Amniotic stem cell (primary cell): Measurements from ENCODE around the gene MOG.

Source experiments
- DNase-seq: peaks from one replicate; lab custom pipeline; 2025; lab: John Stamatoyannopoulos, UW

Gene MOG

DNA sequence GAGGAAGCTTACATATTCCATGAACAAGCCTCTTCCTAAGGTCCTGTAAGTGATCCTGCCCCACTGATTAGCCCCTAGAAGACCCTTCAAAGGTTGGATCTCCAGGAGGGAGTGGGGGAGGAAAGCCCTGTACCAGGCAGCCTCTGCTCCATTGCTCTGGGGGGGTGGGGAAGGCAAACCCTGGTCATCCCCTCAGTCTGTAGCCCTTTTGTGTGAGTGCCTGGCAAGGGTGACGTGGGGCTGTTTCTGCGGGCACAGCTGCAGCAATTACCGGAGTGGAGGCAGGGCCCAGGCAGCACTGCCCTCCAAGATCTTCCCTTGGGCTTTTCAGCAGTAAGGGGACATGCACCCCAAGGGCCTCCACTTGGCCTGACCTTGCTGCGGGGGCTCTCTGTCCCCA lies at the start of gene MOG:
Gene MOG, plus strand, starts transcription at position 295 of the 400 bp plus-strand sequence. CDS start 118 bp downstream, outside the sequence.
- DNase-seq, result no peak

DNA sequence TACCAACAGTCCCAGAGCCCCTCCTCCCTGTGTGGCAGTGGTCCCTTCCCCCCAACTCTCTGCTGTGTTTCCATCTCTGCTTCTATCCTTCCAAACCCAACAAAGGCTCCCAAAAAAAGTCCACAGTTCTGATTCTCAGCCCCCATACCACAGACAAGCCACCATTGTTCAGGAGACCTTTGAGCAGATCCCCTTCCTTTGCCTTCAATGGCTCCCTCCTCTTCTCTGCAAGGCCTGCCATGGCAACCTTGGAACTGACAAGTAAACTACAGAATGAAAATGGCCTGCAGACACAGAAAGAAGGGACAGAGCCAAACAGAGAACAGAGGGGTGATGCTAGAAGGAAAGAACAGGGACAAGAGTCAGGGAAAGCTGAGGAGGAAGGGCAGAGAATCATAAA lies 48.8 kb upstream of the MOG start:
- no peak for DNase-seq

DNA sequence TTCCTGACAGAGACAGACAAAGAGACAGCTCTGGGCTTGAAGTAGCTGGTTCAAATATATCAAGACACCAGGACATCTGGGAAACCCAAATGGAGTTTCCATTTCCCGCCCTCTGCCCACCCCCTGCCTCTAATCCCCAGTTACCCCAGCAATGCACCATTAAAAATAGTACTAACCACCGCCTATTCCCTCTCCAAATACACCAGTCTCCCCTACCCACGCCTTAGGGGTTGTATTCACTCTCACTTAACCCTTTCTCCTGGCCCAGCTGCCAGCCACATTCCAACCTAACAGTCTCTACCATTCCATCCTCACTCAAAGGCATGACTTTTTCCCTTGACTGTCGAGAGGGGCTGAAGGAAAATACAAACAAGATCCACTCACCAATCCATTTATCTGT lies 46.4 kb upstream of the MOG start:
- no peak for DNase-seq

DNA sequence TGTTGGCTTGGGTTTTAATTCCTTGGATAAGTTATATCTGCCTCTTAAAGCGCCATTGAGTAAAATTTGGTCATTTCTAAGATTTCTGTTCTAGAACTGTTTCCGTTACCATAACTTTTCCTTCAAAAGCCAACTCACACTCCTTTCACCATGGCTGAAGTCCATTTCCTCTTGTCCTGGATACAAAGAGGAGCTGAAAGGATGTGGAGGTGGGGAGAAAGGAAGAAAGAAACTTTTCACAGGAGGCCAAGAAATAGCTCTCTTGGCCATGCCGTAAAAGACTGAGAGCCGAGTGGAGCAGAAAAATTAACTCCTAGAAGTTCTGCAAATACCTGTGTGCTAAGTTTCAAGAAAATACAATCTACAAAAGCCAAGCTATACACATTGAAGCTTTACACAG lies 45.5 kb upstream of the MOG start:
- no peak for DNase-seq

DNA sequence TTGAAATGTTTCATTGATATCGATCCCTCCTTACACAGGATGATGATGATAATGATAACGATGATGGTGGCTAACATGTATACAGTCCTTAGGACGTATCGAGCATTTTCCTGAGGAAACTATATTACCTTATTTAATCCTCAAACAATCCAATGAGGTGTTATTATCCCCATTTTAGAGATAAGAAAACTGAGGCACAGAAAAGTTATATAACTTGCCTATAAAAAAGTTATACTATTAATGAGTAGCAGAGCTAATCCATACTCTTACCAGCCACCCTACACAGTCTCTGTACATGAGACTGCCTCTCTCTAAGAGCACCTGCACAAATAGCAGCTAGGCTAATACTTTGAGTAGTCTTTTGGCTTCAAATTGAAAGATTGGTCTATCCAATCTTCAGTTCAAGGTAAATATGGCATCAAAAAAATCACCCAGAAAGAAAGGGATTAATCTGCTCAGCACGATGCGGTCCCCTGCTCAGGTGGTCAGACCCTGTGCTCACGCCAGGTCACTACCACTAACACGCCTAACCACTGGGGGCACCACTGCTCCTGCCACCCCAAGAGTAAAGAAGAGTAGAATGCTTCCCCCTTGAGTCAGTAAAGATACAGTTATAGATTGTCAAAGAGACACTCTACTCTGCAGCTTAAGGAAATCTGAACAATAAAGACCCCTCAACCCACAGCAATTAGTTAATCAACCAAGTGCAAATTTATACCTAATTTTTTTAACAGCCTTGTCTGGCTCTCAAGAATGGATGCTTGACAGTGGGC lies 38.9 kb upstream of the MOG start:
- no peak for DNase-seq

DNA sequence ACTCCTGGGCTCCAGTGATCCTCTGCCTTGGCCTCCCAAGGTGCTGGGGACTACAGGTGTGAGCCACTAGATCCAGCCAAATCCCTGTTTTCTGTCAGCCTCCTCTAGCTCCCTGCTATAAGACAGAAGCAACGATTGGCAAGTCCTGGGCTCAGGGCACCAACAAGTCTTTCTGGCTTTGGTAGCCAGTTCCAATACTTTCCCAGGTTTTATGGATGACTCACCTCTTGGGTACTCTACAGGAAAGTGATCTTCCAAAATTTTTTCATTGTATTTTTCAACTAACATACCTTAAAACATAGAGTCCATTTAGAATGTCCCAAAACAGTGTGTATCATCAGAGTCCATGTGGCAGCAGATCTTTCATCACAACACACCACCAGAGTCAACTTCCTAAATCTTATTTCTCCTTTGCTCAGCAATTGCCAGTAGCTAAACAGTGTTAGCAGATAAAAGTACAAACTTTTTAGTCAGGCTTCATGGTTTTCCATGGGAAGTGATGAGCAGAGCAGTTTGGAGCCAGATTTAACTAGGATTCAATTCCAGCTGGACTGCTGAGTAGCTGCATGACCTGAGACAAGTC lies 37.2 kb upstream of the MOG start:
- DNase-seq, result no peak

DNA sequence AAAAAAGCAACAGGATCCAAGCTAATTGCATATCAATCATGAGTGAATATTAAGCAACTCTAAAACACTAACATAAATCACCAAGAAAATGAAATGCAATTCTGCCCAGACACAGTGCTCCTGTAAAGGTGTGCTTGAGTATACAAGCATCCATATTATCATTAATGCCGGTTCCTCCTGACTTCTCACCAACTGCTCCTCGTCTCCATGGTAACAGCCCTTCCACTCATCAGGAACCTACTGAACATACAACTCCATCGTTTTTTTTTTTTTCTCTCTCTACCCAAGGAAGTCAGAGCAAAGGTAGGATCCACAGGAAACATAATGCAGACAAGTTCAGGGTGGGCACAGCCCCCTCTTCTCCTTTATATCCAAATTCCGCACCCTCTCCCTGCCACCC lies 36.3 kb upstream of the MOG start:
- no peak for DNase-seq

DNA sequence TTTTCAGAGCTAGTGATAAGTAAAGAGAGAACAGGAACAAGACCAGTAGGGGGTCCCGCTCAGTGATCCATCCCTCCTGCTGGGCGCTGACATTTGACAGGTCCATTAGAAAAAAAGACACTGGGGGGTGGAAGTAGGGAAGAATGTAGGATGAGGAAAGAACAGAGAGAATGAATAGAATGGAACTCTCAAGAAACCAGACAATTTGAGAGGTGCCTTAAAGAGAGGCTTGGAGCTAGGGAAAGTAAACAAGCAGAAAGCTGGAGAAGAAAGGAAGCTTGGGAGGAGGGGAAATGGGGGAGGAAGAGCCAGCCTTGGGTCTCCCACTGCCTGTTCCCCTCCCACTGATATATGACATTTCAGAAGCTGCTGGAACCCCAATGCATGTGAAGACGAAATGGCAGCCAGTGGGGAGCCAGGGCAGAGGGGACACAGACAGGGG lies 32.4 kb upstream of the MOG start:
- no peak for DNase-seq

DNA sequence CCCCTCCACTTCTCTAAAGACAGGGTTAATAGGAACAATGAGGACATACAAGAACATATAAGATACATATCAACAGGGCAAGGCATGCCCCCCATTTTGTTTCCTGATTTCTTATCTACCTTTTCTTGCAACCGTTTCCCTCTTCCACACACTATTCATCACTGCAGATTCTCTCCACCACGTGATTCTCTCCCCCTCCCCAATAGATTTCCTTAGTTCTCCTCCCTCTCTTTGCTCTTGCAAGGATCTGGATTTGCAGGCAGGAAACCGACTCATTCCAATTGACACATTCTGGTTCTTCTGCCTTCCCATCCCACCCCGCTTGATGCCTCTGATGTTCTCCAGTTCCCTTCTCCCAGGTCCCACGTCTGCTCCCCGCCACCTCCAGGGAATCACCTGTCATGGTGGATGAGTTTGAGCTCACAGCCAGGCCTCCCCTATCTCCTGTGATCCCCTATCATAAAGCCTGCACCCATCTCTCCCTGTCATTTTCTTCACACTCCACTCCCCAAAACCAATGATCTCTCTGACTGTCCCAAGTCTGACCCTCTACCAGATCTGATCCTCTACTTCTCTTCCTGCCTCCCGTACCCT lies 31.5 kb upstream of the MOG start:
- no peak for DNase-seq

DNA sequence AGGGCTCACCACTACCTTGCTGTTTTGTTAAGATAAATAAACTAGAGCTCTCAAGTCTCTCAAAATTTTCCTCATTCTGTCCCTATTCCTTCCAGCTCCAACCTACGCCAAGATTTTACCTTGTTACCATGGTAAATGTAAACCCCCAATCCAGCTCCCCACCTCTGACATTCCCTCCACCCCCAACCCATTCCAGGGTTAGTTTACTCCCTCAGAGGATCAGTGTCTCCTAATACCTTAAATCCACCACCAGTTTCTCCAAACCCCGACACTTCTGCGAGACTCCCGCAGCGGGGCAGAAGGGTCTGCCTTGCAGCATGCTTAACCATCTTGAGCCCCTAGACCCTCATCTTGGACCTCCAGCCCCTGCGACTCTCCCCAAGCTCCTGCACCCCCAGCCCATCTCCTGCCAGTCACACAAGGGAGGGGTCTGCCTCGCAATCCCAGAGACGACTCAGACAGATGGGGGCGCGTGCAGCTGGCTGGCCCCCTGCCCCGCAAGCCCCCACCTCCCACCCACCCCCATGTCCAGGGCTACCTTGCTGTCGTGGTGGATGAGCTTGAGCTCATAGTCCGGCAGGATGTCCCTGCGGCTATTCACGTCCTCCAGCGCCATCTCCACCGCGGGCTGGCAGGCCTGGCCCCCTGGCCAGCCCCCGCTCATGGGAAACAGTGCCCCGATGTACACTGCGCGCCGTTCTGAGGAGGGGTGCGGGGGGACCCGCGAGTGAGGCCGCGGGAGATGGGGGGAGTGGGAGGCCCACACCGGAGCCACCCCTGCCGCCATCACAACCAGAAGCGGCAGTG lies 29.7 kb upstream of the MOG start:
- DNase-seq, result no peak

DNA sequence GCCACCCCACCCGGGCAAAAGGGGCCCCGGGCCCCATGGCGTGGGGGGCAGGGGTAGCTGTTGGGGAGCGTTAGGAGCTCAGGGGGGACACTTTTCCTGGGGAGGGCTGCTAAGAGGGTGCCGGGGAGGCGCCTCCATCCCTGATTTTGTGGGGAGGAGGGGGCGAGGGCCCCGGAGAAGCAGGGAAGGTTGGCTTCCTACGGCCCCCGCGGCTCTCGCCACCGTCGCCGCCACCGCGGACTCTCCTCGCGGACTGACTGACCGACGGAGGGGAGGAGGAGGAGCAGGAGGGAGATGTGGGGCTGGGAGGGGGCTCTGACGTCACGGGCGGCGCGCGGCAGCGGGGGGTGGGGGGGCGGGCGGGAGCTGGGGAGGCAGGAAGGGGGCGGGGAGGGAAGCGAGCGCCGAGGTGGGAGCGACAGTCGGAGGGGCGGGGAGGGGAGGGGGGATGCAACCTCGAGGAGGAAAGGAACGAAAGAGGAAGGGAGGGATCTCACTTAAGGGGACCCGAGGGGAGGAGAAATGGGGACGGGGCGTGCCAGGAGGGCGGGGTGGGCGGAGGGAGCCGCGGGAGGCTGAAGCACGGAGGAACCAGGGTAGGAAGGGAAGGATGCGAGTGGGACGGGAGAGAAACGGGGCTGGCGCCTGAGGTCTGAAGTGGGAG lies 29.0 kb upstream of the MOG start:
- peak; percentile 57 for DNase-seq

DNA sequence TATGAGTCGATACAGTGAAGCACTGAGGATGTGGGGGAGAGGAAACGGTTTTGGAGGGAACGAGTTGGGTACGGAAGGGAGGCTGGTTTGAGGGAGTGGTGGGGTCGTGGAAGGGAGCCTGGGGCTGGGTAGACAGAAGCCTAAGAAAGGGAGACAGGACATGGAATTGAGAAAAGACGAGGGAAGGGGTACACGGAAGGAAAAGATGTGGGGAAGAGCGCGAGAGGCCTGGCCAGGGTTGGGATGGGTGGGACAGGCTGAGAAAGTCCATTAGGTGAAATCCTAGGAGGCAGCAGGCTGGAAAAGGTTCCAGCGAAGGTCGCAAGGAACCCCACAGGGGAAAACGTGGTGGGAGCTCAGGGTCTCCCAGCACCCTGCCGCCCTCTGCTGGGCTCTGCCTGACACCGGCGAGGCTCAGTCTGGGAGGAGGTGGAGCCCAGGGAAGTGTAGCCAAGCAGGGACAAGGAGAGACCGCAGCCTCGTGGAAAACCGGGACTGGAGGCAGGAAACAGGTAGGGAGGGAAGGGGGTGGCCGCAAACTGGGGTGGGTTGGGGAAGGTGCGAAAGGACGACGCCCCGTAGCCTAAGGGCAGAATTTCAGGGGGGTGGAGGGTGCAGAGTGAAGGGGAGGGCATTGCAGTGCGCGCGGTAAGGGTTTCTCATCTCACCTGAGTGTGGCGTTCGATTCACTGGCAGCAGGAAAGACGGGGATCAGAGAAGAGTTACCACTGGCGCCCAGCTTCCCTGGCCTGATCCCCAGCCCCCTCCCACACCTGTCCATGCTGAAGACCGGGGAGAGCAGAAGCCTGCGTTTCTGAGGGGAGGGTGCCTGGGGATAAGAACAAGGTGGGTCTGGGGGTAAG lies 28.2 kb upstream of the MOG start:
- peak; percentile 50 for DNase-seq

DNA sequence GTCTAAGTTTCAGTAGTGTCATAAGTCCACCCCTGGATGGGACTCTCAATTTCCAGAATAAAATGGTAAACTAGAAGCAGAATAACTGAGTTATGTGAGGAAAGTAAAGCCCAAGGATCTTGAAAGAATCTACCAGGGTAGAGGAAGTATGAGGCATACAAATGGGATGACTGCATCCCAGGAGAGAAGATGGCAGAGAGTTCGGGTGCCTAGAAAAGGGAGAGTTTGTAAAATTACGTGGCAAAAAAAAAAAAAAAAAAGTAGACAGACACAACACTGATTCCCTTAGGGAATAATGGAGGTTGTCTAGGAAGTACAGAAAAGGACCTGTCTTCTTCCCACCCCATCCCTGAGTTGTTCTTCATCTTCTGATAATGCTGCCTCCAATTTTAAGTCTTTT lies 27.3 kb upstream of the MOG start:
- no peak for DNase-seq

DNA sequence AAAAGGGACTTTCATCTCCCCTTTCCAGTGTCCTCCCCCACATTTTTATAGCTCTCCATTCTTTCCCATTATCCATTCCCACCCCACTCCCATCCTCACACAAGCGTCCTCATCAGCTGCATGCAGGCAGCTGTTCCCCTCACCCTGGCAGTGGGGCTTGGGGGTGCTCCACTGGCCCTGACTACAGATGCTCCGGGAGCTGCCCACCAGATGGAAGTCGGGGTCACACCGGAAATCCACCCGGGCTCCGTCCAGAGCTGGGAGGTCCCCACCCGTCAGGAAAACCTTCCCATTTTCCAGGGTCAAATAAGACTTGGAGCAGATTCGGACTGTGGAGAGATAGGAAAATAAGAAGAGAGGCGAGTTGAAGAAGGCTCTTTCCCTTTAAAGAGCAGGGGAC lies 26.6 kb upstream of the MOG start:
- DNase-seq, result no peak

DNA sequence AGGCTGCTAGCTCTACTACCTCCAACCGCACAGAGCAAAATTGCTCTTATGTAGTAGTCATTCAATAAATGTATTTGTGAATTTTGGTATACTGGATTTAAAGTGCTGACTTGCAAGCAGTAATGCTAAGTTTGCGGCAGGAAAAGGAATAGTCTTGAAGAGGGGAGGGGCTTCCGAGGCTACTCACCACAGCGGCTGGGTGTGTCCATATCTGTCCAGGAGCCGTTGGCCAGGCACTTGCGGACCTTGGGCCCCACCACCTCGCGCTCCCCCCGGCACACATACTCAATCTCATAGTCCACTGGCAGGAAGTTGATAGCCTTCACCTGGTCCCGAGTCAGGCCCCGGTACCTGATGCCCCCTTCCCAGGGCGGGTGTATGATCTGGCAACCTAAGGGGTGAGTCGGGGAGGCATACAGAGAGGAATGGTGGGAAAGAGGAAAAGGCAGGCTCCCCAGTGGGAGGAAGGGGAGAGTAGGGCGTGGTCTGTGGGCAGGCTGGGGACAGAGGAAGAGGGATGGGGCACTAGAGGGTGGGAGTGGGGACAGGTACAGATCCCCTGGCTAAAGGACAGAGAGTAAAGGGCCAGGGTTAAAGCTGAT lies 25.6 kb upstream of the MOG start:
- no peak for DNase-seq

DNA sequence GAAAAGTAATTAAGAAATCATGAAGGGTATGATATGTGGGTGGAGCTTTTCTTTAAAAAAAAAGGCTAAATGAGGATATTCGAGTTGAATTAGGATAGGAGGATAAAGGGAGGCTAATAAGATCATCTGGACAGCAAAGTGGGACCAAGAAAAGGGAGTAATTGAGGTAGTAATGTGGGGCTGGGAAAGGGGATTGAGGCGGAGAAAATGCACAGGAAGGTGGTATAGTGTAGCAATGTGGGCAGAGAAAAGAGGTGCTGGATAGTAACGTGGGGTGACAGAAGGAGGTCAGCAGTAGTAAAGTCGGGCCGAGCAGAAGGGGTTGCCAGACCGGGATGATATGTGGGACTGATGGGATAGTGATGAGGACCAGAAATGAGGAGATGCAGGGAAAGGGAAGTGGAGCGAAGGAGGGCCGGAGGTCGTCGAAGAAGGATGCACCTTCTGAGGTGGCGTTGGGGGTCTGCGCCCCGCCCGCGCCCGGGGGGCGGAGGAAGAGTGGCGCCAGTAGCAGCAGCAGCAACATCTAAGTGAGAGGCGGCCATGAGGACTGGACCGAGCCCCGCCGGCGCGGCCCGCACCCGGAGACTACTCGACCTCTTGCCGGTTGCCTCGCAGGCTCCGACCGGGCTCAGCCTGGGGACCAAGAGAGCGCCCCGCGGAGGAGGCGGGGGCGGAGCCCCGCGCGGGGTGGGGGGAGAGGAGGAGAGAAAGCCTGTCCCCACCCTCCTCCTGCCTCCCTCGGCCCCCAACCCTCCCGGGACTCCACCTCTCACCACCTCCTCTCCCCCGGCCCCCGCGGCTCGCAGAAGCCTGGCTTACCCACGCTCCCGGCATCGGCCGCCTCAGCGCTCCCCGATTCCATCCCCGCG lies 24.8 kb upstream of the MOG start:
- DNase-seq, result no peak

DNA sequence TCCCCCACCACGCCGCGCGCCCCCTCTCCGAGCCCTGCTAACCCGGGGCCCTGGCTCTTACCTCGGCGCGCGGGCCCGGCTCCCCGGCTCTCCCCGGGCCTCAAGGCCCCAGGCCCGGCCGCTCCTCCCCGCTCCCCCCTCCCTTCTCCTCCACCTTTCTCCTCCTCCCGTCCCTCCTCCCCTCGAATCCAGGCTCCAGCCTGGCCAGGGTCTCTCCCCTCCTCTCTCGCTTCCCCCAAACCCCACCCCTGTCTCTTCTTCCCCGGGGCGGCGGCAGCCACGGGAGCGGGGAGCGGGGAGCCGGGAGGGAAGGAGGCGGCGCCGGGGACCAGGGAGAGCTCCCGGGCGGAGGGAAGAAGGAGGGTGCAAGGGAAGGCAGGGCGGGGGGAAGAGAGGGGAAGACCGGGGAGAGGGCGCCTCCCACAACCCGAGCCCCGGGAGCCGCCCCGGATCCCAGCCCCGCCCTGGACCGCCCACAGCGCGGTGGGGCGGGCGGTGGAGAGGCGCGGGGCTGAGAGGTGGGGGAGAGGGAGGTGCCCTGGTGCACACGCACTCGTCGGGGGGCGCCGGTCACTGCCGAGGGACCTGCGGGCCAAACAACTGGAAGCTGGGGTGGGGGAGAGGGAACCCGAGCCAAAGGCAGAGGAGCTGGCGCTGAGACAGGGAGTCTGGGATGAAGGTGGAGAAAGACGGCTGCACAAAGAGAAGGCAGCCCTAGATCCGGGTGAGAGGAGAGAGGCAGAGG lies 23.9 kb upstream of the MOG start, which contains the start of gene GABBR1:
Gene GABBR1, minus strand, starts transcription at position 395 of the 745 bp plus-strand sequence. CDS start 798 bp downstream, outside the sequence.
- peak; percentile 86 for DNase-seq

DNA sequence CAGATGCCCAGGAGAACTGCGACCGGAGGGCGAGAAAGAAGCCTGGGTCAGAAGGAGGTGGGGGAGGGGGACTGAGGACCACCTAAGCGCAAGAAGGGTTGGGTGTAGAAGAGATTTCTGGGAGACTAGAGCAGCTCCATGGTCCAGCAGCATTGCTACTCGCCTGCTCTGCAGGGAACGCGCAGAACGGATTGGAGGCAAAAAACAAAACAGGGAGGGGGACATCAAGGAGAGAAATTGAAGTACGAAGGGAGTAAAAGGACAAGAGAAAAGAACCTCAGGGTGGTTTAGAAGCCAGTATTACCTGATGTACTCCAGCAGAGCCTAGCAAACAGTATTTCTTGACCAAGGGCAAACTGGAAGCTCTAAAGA lies 23.4 kb upstream of the MOG start:
- no peak for DNase-seq

DNA sequence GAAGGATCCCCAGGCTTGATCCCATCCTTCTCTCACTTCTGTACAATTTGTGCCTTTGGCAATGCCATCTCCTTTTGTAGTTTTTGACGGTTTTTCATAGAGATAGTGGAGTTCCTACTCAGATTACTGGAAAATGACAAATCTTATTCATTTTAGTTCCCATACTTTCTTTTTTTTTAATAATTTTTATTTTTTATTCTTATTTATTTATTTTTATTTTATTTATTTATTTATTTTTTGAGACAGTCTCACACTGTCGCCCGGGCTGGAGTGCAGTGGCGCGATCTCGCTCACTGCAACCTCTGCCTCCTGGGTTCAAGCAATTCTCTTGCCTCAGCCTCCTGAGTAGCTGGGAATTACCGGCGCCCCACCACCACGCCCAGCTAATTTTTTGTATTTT lies 19.6 kb upstream of the MOG start:
- no peak for DNase-seq
